GM18498 (cell line): Measurements from ENCODE around the gene SIX6.

Source experiments
- ATAC-seq: cut with Tn5 transposase; IDR thresholded peaks from one replicate; pipeline ENCODE4 v1.9.1; 2021; ENCODE audit warnings: mild to moderate bottlenecking, moderate library complexity; ENCODE audit not compliant: unreplicated experiment

The SIX6 gene

GRCh38 chr14:60512973-60513571 is 4.1 kb downstream of the SIX6 start:
- no peak for ATAC-seq

- no peak for ATAC-seq
Observed at GRCh38 chr14:60514378-60514740, 5.4 kb downstream of the SIX6 start.

GRCh38 chr14:60514741-60515491 is 6.0 kb downstream of the SIX6 start:
- peak; percentile 48 for ATAC-seq

- no peak for ATAC-seq
Observed at GRCh38 chr14:60515511-60516289, 6.8 kb downstream of the SIX6 start.

- no peak for ATAC-seq
Observed at GRCh38 chr14:60532442-60532841, 23.5 kb downstream of the SIX6 start.

- ATAC-seq = no peak
Observed at GRCh38 chr14:60537663-60538062, 28.7 kb downstream of the SIX6 start.

GRCh38 chr14:60544659-60545058 is 35.7 kb downstream of the SIX6 start:
- ATAC-seq = no peak

GRCh38 chr14:60553808-60554207 is 44.9 kb downstream of the SIX6 start:
- no peak for ATAC-seq

- peak; percentile 76 for ATAC-seq
Observed at GRCh38 chr14:60561845-60562746, 53.1 kb downstream of the SIX6 start.
